Kasumi-1 (cell line): ENCODE results near the gene PRM2.

Experiments used
- DNase-seq, 2 experiments: peaks; one replicate each; lab custom pipeline; 2025; lab: John Stamatoyannopoulos, UW

Gene PRM2

GRCh38 chr16:11276143-11276895 is at the start of gene PRM2:
PRM2 (minus strand) TSS chr16:11276480; CDS start chr16:11276370, 110 bp downstream.
- no peak for DNase-seq

GRCh38 chr16:11325404-11326083 is 49.3 kb upstream of the PRM2 start:
- DNase-seq, result no peak

GRCh38 chr16:11323551-11324336 is 47.5 kb upstream of the PRM2 start:
- no peak for DNase-seq

- no peak for DNase-seq
Observed at GRCh38 chr16:11322823-11323222, 46.5 kb upstream of the PRM2 start.

GRCh38 chr16:11321662-11322061 is 45.4 kb upstream of the PRM2 start:
- no peak for DNase-seq

GRCh38 chr16:11320170-11320569 is 43.9 kb upstream of the PRM2 start:
- no peak for DNase-seq

GRCh38 chr16:11319529-11320146 is 43.4 kb upstream of the PRM2 start:
- DNase-seq, result no peak

- DNase-seq, result no peak
Observed at GRCh38 chr16:11318817-11319216, 42.5 kb upstream of the PRM2 start.

GRCh38 chr16:11316331-11317015 is 40.2 kb upstream of the PRM2 start:
- DNase-seq, result no peak

- DNase-seq, result no peak
Observed at GRCh38 chr16:11315510-11315909, 39.2 kb upstream of the PRM2 start.

- no peak for DNase-seq
Observed at GRCh38 chr16:11314309-11314894, 38.1 kb upstream of the PRM2 start.

- no peak for DNase-seq
Observed at GRCh38 chr16:11313493-11314308, 37.4 kb upstream of the PRM2 start.

- DNase-seq, result no peak
Observed at GRCh38 chr16:11312718-11313492, 36.6 kb upstream of the PRM2 start.

GRCh38 chr16:11310997-11311561 is 34.8 kb upstream of the PRM2 start:
- no peak for DNase-seq

- no peak for DNase-seq
Observed at GRCh38 chr16:11310634-11310977, 34.3 kb upstream of the PRM2 start.

- DNase-seq, result no peak
Observed at GRCh38 chr16:11309895-11310633, 33.8 kb upstream of the PRM2 start.

GRCh38 chr16:11308493-11309283 is 32.4 kb upstream of the PRM2 start:
- DNase-seq, result no peak
